OCI-M1 (cell line): Measurements from ENCODE around the gene DOHH.

Source experiments
- DNase-seq: peaks from one replicate; lab custom pipeline; 2025; lab: John Stamatoyannopoulos, UW

The DOHH gene

GRCh38 chr19:3500429-3501101 lies at the start of gene DOHH:
Gene DOHH, minus strand, starts transcription at chr19:3500674. Its CDS starts 3,860 bp downstream, at chr19:3496814.
- DNase-seq, result peak; percentile 95

GRCh38 chr19:3549816-3550215 lies 49.3 kb upstream of the DOHH start:
- DNase-seq, result no peak

- no peak for DNase-seq
Measured at GRCh38 chr19:3548606-3549005, 48.1 kb upstream of the DOHH start.

GRCh38 chr19:3547767-3548282 lies 47.4 kb upstream of the DOHH start:
- DNase-seq, result no peak

- DNase-seq, result no peak
Measured at GRCh38 chr19:3547301-3547731, 46.8 kb upstream of the DOHH start.

GRCh38 chr19:3546119-3546518 lies 45.6 kb upstream of the DOHH start:
- DNase-seq, result no peak

GRCh38 chr19:3545669-3546034 lies 45.2 kb upstream of the DOHH start:
- no peak for DNase-seq

GRCh38 chr19:3544742-3545668 lies 44.5 kb upstream of the DOHH start:
- peak; percentile 72 for DNase-seq

- DNase-seq, result no peak
Measured at GRCh38 chr19:3544058-3544376, 43.5 kb upstream of the DOHH start.

- DNase-seq, result no peak
Measured at GRCh38 chr19:3543150-3544057, 42.9 kb upstream of the DOHH start.

GRCh38 chr19:3539756-3540118 lies 39.3 kb upstream of the DOHH start:
- DNase-seq, result no peak

- no peak for DNase-seq
Measured at GRCh38 chr19:3538965-3539755, 38.7 kb upstream of the DOHH start, which contains the start of gene TEKTIP1. Gene TEKTIP1, plus strand, starts transcription at chr19:3539174. Its CDS starts 4 bp downstream, at chr19:3539178.

- DNase-seq, result no peak
Measured at GRCh38 chr19:3538258-3538929, 37.9 kb upstream of the DOHH start.

- no peak for DNase-seq
Measured at GRCh38 chr19:3537438-3538240, 37.2 kb upstream of the DOHH start.

- DNase-seq, result no peak
Measured at GRCh38 chr19:3537101-3537437, 36.6 kb upstream of the DOHH start.

- no peak for DNase-seq
Measured at GRCh38 chr19:3536429-3537100, 36.1 kb upstream of the DOHH start.

- no peak for DNase-seq
Measured at GRCh38 chr19:3535981-3536380, 35.5 kb upstream of the DOHH start.

GRCh38 chr19:3535563-3535965 lies 35.1 kb upstream of the DOHH start:
- no peak for DNase-seq

GRCh38 chr19:3535235-3535535 lies 34.7 kb upstream of the DOHH start:
- no peak for DNase-seq
